Psoas muscle (tissue), 8 donors: Measurements from ENCODE around the gene MYO5B. TPM values are rescaled to one million over a fixed set of nuclear protein-coding genes. Genes with fewer than 3 reads are reported as not detected.

Source experiments
- ATAC-seq, 4 donors: fragments of 200-7000 bp; cut with Tn5 transposase; one replicate each; pipeline ENCODE4 v1.9.1; 2020; ENCODE audit warnings: moderate library complexity in 3 of 4, mild to moderate bottlenecking in 2 of 4
- DNase-seq, 2 donors: peaks; one replicate each; pipeline ENCODE4 v3.0.0-alpha.2; 2020
- H3K27ac ChIP-seq: fragments of 200-600 bp; one replicate; pipeline ENCODE4 v1.8.0; 2022
- H3K27me3 ChIP-seq, 3 donors: fragments of 200-600 bp in 1 of 3; one replicate each; pipeline versions ENCODE4 v1.6.1 to v1.8.0; 2013 to 2022; ENCODE audit warnings: low read length in 2 of 3, mild to moderate bottlenecking in 2 of 3, moderate library complexity in 1 of 3; ENCODE audit not compliant: insufficient read depth in 3 of 3
- H3K36me3 ChIP-seq, 2 donors: fragments of 200-600 bp in 1 of 2; one replicate each; pipeline versions ENCODE4 v1.6.1 to v1.8.0; 2013 to 2022; ENCODE audit warnings: low read depth in 1 of 2, mild to moderate bottlenecking in 1 of 2, moderate library complexity in 1 of 2; ENCODE audit not compliant: insufficient read depth in 1 of 2
- H3K4me1 ChIP-seq: fragments of 200-600 bp; one replicate; pipeline ENCODE4 v1.8.0; 2022
- H3K4me3 ChIP-seq: fragments of 200-600 bp; one replicate; pipeline ENCODE4 v1.8.0; 2022; ENCODE audit warnings: mild to moderate bottlenecking
- H3K9me3 ChIP-seq: fragments of 200-600 bp; one replicate; pipeline ENCODE4 v1.8.0; 2022
- WGBS, 3 donors: extraction: QIAGEN DNeasy Blood & Tissue Kit; methylation state at CpG; one replicate each; pipeline versions ENCODE4 v1.1.6 to v1.1.7; 2013; 5-methylcytosine and 5-hydroxymethylcytosine counted together
- intact Hi-C, 2 donors: fragments of 100-400 bp; cut with DNase I; formaldehyde crosslinking; loops; one replicate each; pipeline versions ENCODE4 v1.11.0 to v1.14.2; 2022
- polyA plus RNA-seq, 3 donors: library from polyadenylated mRNA; stranded (reverse); fragments of 200-250 nt; gene quantifications; one replicate each; pipeline ENCODE4 v1.2.3, GENCODE V29; 2013
- total RNA-seq, 4 donors: library from RNA; stranded (reverse); fragmentation: NEBNext Ultra II Directional in 2 of 4; extraction: Animal tissue kit (Norgen Biotek cat#: 25700) in 2 of 4; gene quantifications; one replicate each; pipeline versions ENCODE4 v1.2.1 to v1.2.4, GENCODE V29; 2021 to 2023
- TF ChIP-seq, protein P1 (sequence below): fragments of 200-600 bp; IDR thresholded peaks from one replicate; pipeline ENCODE4 v1.8.0; 2022; ENCODE audit warnings: antibody characterized with exemption
- donor health status: healthy with polysubstance abuse.
- donor health status: DM: no; HTN: no; CAD: no; lungs with moderate emphysema.
- donor health status: Bipolar disorder and iron deficiency.
- donor health status: healthy.
- donor health status: DM: yes; HTN: yes; CAD: no.
- donor health status: DM: no; HTN: no; CAD: no.
- donor health status: DM: no; HTN: no; CAD: no.
- donor health status: DM: yes; HTN: yes; CAD: no.

Gene MYO5B
- total and polyA plus RNA-seq, 7 donors, result 0.10 to 1.2 (median 0.44) TPM

DNA sequence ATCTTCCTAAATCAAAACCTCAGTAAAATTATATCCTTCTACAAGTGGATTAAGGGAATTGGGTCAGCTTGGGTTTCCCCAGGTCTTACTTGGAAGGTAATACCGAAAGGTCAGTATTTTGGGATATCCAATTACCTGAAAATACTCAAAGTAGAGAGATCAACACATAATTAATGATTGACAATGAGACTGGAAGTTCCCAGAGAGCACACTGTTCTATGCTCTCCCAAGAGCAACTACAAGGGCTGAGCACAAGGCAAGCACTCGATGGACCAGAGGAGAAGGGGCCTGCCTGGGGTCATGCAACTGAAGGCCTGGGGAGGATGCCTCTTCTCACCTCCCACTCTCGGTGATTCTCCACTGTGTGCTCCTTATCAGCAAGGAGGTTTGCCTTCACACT is 222.4 kb downstream of the MYO5B start:
- H3K4me3 ChIP-seq, result no peak overlapping the region
- H3K9me3 ChIP-seq, result no peaks in the 10 kb centered on the region
- H3K4me1 ChIP-seq, result peaks cover 5% of the 10 kb centered on the region
- TF ChIP-seq, protein P1, sequence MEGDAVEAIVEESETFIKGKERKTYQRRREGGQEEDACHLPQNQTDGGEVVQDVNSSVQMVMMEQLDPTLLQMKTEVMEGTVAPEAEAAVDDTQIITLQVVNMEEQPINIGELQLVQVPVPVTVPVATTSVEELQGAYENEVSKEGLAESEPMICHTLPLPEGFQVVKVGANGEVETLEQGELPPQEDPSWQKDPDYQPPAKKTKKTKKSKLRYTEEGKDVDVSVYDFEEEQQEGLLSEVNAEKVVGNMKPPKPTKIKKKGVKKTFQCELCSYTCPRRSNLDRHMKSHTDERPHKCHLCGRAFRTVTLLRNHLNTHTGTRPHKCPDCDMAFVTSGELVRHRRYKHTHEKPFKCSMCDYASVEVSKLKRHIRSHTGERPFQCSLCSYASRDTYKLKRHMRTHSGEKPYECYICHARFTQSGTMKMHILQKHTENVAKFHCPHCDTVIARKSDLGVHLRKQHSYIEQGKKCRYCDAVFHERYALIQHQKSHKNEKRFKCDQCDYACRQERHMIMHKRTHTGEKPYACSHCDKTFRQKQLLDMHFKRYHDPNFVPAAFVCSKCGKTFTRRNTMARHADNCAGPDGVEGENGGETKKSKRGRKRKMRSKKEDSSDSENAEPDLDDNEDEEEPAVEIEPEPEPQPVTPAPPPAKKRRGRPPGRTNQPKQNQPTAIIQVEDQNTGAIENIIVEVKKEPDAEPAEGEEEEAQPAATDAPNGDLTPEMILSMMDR, result no peak
- WGBS, 3 donors, result 85 to 97% (median 90%) methylated on average over 3 of the region's 3 CpGs
- H3K27ac ChIP-seq, result no peak overlapping the region
- intact Hi-C loops, result no loop called here
- ATAC-seq, result no peak
- H3K27me3 ChIP-seq, result no peaks in the 10 kb centered on the region
- H3K36me3 ChIP-seq, result no peaks in the 10 kb centered on the region
- DNase-seq, result no peak

DNA sequence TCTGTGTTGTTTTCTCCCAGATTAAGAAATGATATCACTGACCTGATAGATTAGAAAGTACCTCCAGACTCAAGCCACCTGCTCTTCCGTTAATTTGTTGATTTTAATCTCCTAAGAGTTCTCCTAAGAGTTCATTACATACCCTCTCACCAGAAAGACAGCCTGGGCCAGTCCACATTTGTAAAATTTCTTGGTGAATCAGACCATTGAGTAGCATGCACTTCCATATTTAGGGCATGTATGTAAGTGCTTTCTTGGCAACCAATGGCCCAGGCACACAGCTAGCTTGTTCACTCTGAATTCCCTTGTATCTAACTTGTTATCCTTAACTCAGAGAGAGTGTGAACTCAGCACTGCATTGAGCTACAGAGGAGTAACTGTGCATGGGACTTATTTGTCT is 223.5 kb downstream of the MYO5B start:
- WGBS, 3 donors, result 83 to 87% (median 86%) methylated on average over 1 of the region's 1 CpG
- TF ChIP-seq, protein P1, result no peak

DNA sequence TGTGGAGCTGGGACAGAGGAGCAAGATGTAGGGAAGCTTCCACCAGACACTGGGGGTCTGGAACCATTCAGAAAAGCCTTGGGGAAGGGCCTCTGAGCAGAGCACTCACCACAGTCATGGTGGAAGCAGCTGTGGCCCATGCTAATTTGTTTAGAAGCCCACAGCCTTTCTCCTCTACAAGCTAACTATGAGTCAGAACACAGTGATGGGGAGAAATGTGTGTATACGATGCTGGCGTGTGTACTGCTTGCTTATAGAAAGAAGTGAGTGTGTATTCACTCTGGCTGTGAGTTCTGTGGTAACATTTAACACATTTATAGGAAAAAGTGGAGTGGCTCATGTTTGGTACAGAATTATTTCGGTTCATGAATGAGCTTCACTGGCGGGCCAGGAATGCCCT is 224.6 kb downstream of the MYO5B start:
- no peaks in the 10 kb centered on the region for H3K27me3 ChIP-seq
- no peaks in the 10 kb centered on the region for H3K9me3 ChIP-seq
- 89 to 93% (median 90%) methylated on average over 4 of the region's 4 CpGs for WGBS, 3 donors
- no peaks in the 10 kb centered on the region for H3K36me3 ChIP-seq
- intact Hi-C loops, result no loop called here
- no peak overlapping the region for H3K27ac ChIP-seq
- TF ChIP-seq, protein P1, result no peak
- DNase-seq, result no peak
- H3K4me1 ChIP-seq, result peaks cover 5% of the 10 kb centered on the region
- no peak overlapping the region for H3K4me3 ChIP-seq
- no peak for ATAC-seq

More for the DNA sequence above, 223.5 kb downstream of the MYO5B start:
- no peak overlapping the region for H3K4me3 ChIP-seq
- H3K27me3 ChIP-seq, result no peaks in the 10 kb centered on the region
- intact Hi-C loops, result no loop called here
- peaks cover 5% of the 10 kb centered on the region for H3K4me1 ChIP-seq
- no peaks in the 10 kb centered on the region for H3K9me3 ChIP-seq
- ATAC-seq (no peak), DNase-seq (no peak)
- no peaks in the 10 kb centered on the region for H3K36me3 ChIP-seq
- no peak overlapping the region for H3K27ac ChIP-seq

DNA sequence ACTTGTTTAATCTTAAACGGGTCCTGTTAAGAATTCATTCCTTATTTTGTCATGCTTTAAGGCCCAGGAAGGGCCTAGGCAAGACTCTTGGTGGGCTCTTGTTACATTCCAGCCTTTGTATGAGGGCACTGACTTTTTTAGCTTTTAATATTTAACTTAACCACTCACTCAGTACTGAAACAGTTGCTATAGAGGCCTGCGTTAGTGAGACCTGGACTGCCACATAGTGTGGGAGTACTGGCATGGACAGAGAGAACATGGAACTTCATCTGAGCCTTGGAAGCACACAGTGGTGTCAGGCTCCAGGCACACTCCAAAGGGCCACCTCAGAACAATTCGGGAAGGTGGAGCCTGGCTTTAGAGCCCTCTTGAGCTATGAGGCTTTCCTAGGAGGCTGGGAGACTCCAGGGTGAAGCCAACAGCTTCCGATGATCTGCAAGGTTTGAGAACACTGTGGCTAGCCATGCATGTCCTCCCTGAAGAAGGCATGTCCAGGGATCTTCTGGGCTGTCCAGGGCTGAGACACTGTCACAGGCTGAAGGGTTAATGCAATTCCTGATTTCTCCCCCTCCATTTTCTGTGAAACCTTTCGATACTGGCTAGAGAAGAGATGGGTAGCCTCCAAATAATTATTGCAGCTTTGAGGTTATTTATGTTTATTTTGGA is 226.2 kb downstream of the MYO5B start:
- Histone ChIP-seq H3K27me3 (no peaks in the 10 kb centered on the region), H3K4me3 (no peak overlapping the region), H3K36me3 (no peaks in the 10 kb centered on the region), H3K27ac (no peak overlapping the region), H3K9me3 (no peaks in the 10 kb centered on the region), H3K4me1 (peaks cover 1% of the 10 kb centered on the region)
- intact Hi-C loops, result no loop called here
- no peak for ATAC-seq
- TF ChIP-seq, protein P1, result no peak
- WGBS, 3 donors, result 59 to 81% (median 74%) methylated on average over 5 of the region's 5 CpGs
- DNase-seq, result no peak
